ENCODE data around the gene OR52N2. TPM values are rescaled to one million over a fixed set of nuclear protein-coding genes. Genes with fewer than 3 reads are reported as not detected.

Gene OR52N2
- total RNA-seq, 1 experiment from 2014 or later = not detected

- Histone ChIP-seq H3K36me3 (no peaks in the 10 kb centered on the region), H3K4me3 (no peak overlapping the region), H3K27me3 (no peaks in the 10 kb centered on the region), H3K9me3 (peaks cover 8% of the 10 kb centered on the region)
- no peak for DNase-seq
These were observed 39.0 kb downstream of the OR52N2 start for GRCh38 chr11:5847711-5848110.

- Histone ChIP-seq H3K36me3 (no peaks in the 10 kb centered on the region), H3K9me3 (peaks cover 10% of the 10 kb centered on the region), H3K27me3 (no peaks in the 10 kb centered on the region), H3K4me3 (no peak overlapping the region)
- DNase-seq = no peak
These were observed 42.3 kb downstream of the OR52N2 start for GRCh38 chr11:5851002-5851401.

- Histone ChIP-seq H3K4me3 (no peak within 1 kb of the TSS), H3K27me3 (peaks cover 2% of the 10 kb centered on the region; the same call in 1 of the 2 replicates), H3K9me3 (peaks cover 3% of the 10 kb centered on the region; the same call in 1 of the 2 replicates), H3K36me3 (no peaks in the 10 kb centered on the region)
- DNase-seq = no peak
These were observed 48.9 kb downstream of the OR52N2 start, which contains the start of gene OR52E8 for GRCh38 chr11:5857590-5857989. TSS of gene OR52E8 (minus strand) at chr11:5857690. CDS start at chr11:5857690, 0 bp downstream.

GRCh38 chr11:5865826-5866225, 57.1 kb downstream of the OR52N2 start:
- Histone ChIP-seq H3K27me3 (no peaks in the 10 kb centered on the region), H3K36me3 (no peaks in the 10 kb centered on the region), H3K9me3 (no peaks in the 10 kb centered on the region; the same call in 1 of the 2 replicates), H3K4me3 (no peak overlapping the region)
- no peak for DNase-seq

Other genes with a start within 250 kb of the OR52N2 start
- not detected in 2 replicates for gene OR52B6, start 228.0 kb upstream of the OR52N2 start, total RNA-seq (2014; rRNA removed; shearing (Covaris generic); ENCODE audit: low replicate concordance)
- gene TRIM6, start 212.3 kb upstream of the OR52N2 start, total RNA-seq (2014; rRNA removed; shearing (Covaris generic); ENCODE audit: low replicate concordance) = 2.5 and 4.1 TPM in 2 replicates
- gene TRIM34, start 183.9 kb upstream of the OR52N2 start, total RNA-seq (2014; rRNA removed; shearing (Covaris generic); ENCODE audit: low replicate concordance) = 10.7 and 10.8 TPM in 2 replicates
- 29.9 and 33.9 TPM in 2 replicates for gene TRIM5, start 123.8 kb upstream of the OR52N2 start, total RNA-seq (2014; rRNA removed; shearing (Covaris generic); ENCODE audit: low replicate concordance)
- 1.7 and 8.8 TPM in 2 replicates for gene TRIM22, start 119.1 kb upstream of the OR52N2 start, total RNA-seq (2014; rRNA removed; shearing (Covaris generic); ENCODE audit: low replicate concordance)
- not detected in 2 replicates for gene OR56B1, start 72.5 kb upstream of the OR52N2 start, total RNA-seq (2014; rRNA removed; shearing (Covaris generic); ENCODE audit: low replicate concordance)
- not detected in 2 replicates for gene OR52N4, start 54.7 kb upstream of the OR52N2 start, total RNA-seq (2014; rRNA removed; shearing (Covaris generic); ENCODE audit: low replicate concordance)
- not detected in 2 replicates for gene OR52N5, start 25.6 kb upstream of the OR52N2 start, total RNA-seq (2014; rRNA removed; shearing (Covaris generic); ENCODE audit: low replicate concordance)
- not detected in 2 replicates for gene OR52N1, start 17.7 kb upstream of the OR52N2 start, total RNA-seq (2014; rRNA removed; shearing (Covaris generic); ENCODE audit: low replicate concordance)
- gene OR52E6, start 33.0 kb downstream of the OR52N2 start, total RNA-seq (2014; rRNA removed; shearing (Covaris generic); ENCODE audit: low replicate concordance) = not detected in 2 replicates
- gene OR52E8, start 48.8 kb downstream of the OR52N2 start, total RNA-seq (2014; rRNA removed; shearing (Covaris generic); ENCODE audit: low replicate concordance) = not detected in 2 replicates
- not detected in 2 replicates for gene OR52E4, start 71.7 kb downstream of the OR52N2 start, total RNA-seq (2014; rRNA removed; shearing (Covaris generic); ENCODE audit: low replicate concordance)
- not detected in 2 replicates for gene OR52E5, start 84.3 kb downstream of the OR52N2 start, total RNA-seq (2014; rRNA removed; shearing (Covaris generic); ENCODE audit: low replicate concordance)
- gene OR56A3, start 133.3 kb downstream of the OR52N2 start, total RNA-seq (2014; rRNA removed; shearing (Covaris generic); ENCODE audit: low replicate concordance) = not detected in 2 replicates
- not detected in 2 replicates for gene OR56A5, start 159.6 kb downstream of the OR52N2 start, total RNA-seq (2014; rRNA removed; shearing (Covaris generic); ENCODE audit: low replicate concordance)
- not detected in 2 replicates for gene OR52L1, start 178.1 kb downstream of the OR52N2 start, total RNA-seq (2014; rRNA removed; shearing (Covaris generic); ENCODE audit: low replicate concordance)
- not detected in 2 replicates for gene OR56A4, start 198.0 kb downstream of the OR52N2 start, total RNA-seq (2014; rRNA removed; shearing (Covaris generic); ENCODE audit: low replicate concordance)
- gene OR56A1, start 221.8 kb downstream of the OR52N2 start, total RNA-seq (2014; rRNA removed; shearing (Covaris generic); ENCODE audit: low replicate concordance) = not detected in 2 replicates

Data from MG63 (cell line).